Fibroblast of skin of abdomen (primary cell): Measurements from ENCODE around the gene LRRC63.
"Not testable (repeated sequence)": the region's sequence is repeated elsewhere in the genome, so short reads cannot be mapped to it uniquely, and the experiment has no call there.

Source experiments
- DNase-seq: peaks from one replicate; pipeline ENCODE4 v3.0.0-alpha.2; 2013

Gene LRRC63

GRCh38 chr13:46181840-46182490 lies 29.8 kb upstream of the LRRC63 start, which contains the start of gene LCP1:
Gene LCP1 (minus strand): TSS chr13:46182177. CDS start chr13:46159662, 22,515 bp downstream.
- DNase-seq = no peak

- no peak for DNase-seq
Measured at GRCh38 chr13:46182491-46182877, 29.2 kb upstream of the LRRC63 start.

GRCh38 chr13:46183018-46183946 lies 28.4 kb upstream of the LRRC63 start:
- no peak for DNase-seq

GRCh38 chr13:46184277-46184699 lies 27.4 kb upstream of the LRRC63 start:
- no peak for DNase-seq

- DNase-seq = no peak
Measured at GRCh38 chr13:46185634-46186033, 26.1 kb upstream of the LRRC63 start.

GRCh38 chr13:46192412-46192811 lies 19.3 kb upstream of the LRRC63 start:
- DNase-seq = no peak

- DNase-seq = no peak
Measured at GRCh38 chr13:46195016-46195415, 16.7 kb upstream of the LRRC63 start.

- peak; percentile 86 for DNase-seq
Measured at GRCh38 chr13:46197299-46198048, 14.3 kb upstream of the LRRC63 start.

GRCh38 chr13:46198696-46199193 lies 13.0 kb upstream of the LRRC63 start:
- DNase-seq = no peak

- no peak for DNase-seq
Measured at GRCh38 chr13:46202188-46202795, 9.4 kb upstream of the LRRC63 start.

- DNase-seq = no peak
Measured at GRCh38 chr13:46202966-46203365, 8.8 kb upstream of the LRRC63 start.

- DNase-seq = no peak
Measured at GRCh38 chr13:46206143-46206542, 5.6 kb upstream of the LRRC63 start.

GRCh38 chr13:46207828-46208227 lies 3.9 kb upstream of the LRRC63 start:
- no peak for DNase-seq

GRCh38 chr13:46210362-46211083 lies 1.2 kb upstream of the LRRC63 start:
- DNase-seq = no peak

- DNase-seq = no peak
Measured at GRCh38 chr13:46211116-46211482, 629 bp upstream of the LRRC63 start.

GRCh38 chr13:46213242-46213641 lies 1.5 kb downstream of the LRRC63 start:
- DNase-seq = no peak

GRCh38 chr13:46214741-46215140 lies 3.0 kb downstream of the LRRC63 start:
- DNase-seq = not testable (repeated sequence)

- not testable (repeated sequence) for DNase-seq
Measured at GRCh38 chr13:46220234-46220633, 8.5 kb downstream of the LRRC63 start.

- DNase-seq = no peak
Measured at GRCh38 chr13:46229251-46229650, 17.5 kb downstream of the LRRC63 start.

- DNase-seq = peak; percentile 9
Measured at GRCh38 chr13:46232281-46232680, 20.6 kb downstream of the LRRC63 start.

GRCh38 chr13:46235286-46235685 lies 23.6 kb downstream of the LRRC63 start:
- no peak for DNase-seq

- no peak for DNase-seq
Measured at GRCh38 chr13:46265292-46265691, 53.6 kb downstream of the LRRC63 start.
